Panc1 (cell line): ENCODE data around the gene RASIP1.

ENCODE experiments used
- POLR2AphosphoS5 ChIP-seq: IDR thresholded peaks from 2 replicates; pipeline ENCODE4 v1.6.1; 2012; ENCODE audit warnings: mild to moderate bottlenecking, low read depth, low read length, moderate library complexity
- TF ChIP-seq, protein P1 (sequence below): fragments of 450-650 bp; IDR thresholded peaks from 2 replicates; pipeline ENCODE4 v1.5.1; 2017; ENCODE audit warnings: mild to moderate bottlenecking

DNA sequence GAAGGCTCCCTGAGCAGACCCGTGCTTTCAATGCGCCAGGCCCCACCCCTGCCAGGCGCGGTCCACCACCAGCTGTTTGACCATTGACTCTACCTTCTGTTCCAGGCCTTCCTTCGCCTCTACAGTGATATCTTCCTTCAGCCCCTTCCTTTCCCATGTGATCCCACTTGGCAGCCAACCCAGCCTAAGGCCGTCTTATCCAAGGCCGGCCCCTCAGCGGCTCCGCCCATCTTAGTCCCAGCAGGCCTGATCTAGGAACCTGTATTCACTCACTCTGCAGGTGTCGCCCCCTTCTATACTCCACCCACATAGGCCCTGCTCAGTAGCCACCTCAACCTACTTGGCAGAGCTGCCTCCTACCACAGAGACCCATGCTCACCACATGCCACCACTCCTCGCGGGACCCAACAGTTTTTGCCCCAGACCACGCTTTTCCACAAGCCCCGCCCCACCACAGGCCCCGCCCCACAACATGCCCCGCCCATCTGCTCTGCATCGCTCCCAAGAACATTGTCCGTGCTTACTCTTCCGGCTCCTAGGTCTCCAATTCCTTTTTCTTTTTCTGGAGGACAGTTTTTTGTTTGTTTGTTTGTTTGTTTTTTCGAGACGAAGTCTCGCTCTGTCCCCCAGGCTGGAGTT lies 2.9 kb downstream of the RASIP1 start:
- TF ChIP-seq, protein P1, sequence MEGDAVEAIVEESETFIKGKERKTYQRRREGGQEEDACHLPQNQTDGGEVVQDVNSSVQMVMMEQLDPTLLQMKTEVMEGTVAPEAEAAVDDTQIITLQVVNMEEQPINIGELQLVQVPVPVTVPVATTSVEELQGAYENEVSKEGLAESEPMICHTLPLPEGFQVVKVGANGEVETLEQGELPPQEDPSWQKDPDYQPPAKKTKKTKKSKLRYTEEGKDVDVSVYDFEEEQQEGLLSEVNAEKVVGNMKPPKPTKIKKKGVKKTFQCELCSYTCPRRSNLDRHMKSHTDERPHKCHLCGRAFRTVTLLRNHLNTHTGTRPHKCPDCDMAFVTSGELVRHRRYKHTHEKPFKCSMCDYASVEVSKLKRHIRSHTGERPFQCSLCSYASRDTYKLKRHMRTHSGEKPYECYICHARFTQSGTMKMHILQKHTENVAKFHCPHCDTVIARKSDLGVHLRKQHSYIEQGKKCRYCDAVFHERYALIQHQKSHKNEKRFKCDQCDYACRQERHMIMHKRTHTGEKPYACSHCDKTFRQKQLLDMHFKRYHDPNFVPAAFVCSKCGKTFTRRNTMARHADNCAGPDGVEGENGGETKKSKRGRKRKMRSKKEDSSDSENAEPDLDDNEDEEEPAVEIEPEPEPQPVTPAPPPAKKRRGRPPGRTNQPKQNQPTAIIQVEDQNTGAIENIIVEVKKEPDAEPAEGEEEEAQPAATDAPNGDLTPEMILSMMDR, result no peak
- TF ChIP-seq POLR2AphosphoS5, result no peak
